ENCODE results near the gene JPH3. TPM values are rescaled to one million over a fixed set of nuclear protein-coding genes. Genes with fewer than 3 reads are reported as not detected.
"Not testable (repeated sequence)": the region's sequence is repeated elsewhere in the genome, so short reads cannot be mapped to it uniquely, and the experiment has no call there.

JPH3 gene
- total RNA-seq, 2 experiments from 2014 or later = 0.07 to 0.14 TPM

DNA sequence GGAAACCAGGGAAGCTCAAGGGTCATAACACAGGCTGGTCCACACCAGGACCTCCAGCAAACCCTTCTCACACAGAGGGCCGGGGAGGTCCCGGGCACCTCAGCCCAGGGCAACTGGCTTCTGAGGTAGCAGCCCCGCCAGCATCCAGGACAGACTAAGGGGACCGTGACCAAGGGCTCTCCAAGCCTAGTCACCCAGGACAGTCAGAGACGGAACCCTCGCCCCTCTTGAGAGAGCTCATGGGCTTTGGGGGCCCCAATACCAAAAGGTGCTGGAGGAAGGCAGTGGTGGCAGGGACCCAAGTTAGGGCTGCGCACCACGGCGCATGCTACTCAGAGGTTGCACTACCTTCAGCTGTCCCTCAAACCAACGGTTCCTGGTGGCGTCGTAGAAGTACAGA lies 108.6 kb downstream of the JPH3 start:
- Mint-ChIP-seq H3K9me3 (no peaks in the 10 kb centered on the region), H3K36me3 (ENCODE audit: low read depth) (peaks cover 32% of the 10 kb centered on the region), H3K27me3 (ENCODE audit: low read depth) (no peaks in the 10 kb centered on the region), H3K27ac (no peak overlapping the region), H3K4me1 (ENCODE audit: low read depth) (peaks cover 30% of the 10 kb centered on the region), H3K4me3 (no peak overlapping the region)
- no peak for DNase-seq
- intact Hi-C loops (cut with micrococcal nuclease) = loop anchor here (5.0 kb wide), 1 partner anchor 56 kb away; the partner anchor contains the start of gene KLHDC4
- CTCF ChIA-PET = no interaction called here

- Mint-ChIP-seq H3K36me3 (ENCODE audit: low read depth) (peaks cover 31% of the 10 kb centered on the region), H3K27ac (no peak overlapping the region), H3K4me3 (no peak overlapping the region), H3K4me1 (ENCODE audit: low read depth) (peaks cover 30% of the 10 kb centered on the region), H3K9me3 (no peaks in the 10 kb centered on the region), H3K27me3 (ENCODE audit: low read depth) (no peaks in the 10 kb centered on the region)
- CTCF ChIA-PET = interaction anchor here (0.6 kb wide), 1 partner anchor 76 kb away, joined by 3 read pairs; no protein-coding TSS in a partner anchor
- DNase-seq = no peak
- intact Hi-C loops (cut with micrococcal nuclease) = loop anchor here (5.0 kb wide), 1 partner anchor 55 kb away; the partner anchor contains the start of gene KLHDC4
Observed at GRCh38 chr16:87712184-87712762, 110.0 kb downstream of the JPH3 start.

DNA sequence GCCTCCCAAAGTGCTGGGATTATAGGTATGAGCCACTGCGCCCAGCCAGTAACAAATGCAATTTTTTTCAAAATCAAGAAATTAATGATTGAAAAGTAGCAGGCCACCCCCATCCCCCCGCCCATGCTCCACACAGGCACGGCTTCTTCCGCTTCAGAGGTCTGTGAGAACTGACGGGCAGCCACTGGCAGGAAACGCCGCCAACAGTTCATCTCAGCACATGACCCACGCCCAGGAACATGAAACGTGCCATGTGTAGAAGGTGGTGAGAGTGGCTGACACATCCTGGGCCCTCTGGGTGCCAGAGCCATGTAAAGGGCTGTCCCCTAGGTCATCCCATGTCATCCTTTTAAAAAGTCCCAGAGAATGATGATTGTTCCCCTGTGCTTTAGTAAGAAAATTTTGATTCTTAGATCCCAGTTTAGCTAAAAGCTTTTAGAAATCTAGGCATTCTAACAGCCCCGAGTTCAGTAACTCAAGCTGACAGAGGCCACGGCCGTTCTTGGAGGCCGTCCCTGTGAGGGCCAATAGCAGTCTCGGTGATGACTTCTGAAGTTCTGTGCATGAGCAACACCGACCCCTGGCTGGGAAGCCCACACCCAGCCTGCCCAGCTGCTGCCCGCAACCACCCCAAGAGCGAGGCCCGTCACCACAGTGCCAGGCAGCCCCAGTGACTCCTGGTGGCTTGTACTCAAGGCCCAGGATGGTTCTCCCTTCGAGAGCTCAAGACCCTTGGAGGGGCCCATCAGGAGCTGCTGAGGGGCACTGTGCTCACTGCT lies 111.3 kb downstream of the JPH3 start:
- Mint-ChIP-seq H3K36me3 (ENCODE audit: low read depth) (peaks cover 30% of the 10 kb centered on the region), H3K9me3 (no peaks in the 10 kb centered on the region), H3K27me3 (ENCODE audit: low read depth) (no peaks in the 10 kb centered on the region), H3K4me3 (no peak overlapping the region), H3K27ac (peak overlapping the region; percentile 83), H3K4me1 (ENCODE audit: low read depth) (peaks cover 30% of the 10 kb centered on the region)
- CTCF ChIA-PET = interaction anchor here (0.6 to 1.1 kb wide), 4 partner anchors 42 to 137 kb away, joined by 4 to 6 read pairs (median 5); no protein-coding TSS in a partner anchor
- DNase-seq = peak; percentile 87
- intact Hi-C loops (cut with micrococcal nuclease) = loop anchor here (5.0 kb wide), 1 partner anchor 54 kb away; the partner anchor contains the start of gene KLHDC4

DNA sequence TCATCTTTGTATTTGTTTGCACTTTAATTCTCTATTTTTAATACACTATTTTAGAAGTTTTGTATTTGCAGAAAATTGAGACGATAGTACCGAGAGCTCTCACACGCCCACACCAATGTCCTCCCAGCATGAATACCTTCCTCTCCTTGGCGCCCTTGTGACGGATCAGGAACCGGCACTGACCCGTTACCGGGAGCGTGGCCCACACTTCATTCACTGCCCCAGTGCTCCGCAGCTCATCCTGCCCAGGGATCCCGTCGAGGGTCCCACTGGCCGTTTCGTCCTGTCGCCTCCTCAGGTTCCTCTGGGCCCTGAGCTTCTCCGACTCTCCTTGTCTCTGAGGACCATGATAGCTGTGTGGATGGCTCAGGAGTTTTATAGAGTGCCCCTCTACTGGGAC lies 112.9 kb downstream of the JPH3 start:
- H3K9me3 Mint-ChIP-seq = no peaks in the 10 kb centered on the region
- intact Hi-C loops (cut with micrococcal nuclease) = no loop called here
- H3K4me1 Mint-ChIP-seq (ENCODE audit: low read depth) = peaks cover 30% of the 10 kb centered on the region
- no peak for DNase-seq
- no peak overlapping the region for H3K4me3 Mint-ChIP-seq
- peak overlapping the region; percentile 64 for H3K27ac Mint-ChIP-seq
- H3K27me3 Mint-ChIP-seq (ENCODE audit: low read depth) = no peaks in the 10 kb centered on the region
- CTCF ChIA-PET = no interaction called here
- peaks cover 41% of the 10 kb centered on the region for H3K36me3 Mint-ChIP-seq (ENCODE audit: low read depth)

DNA sequence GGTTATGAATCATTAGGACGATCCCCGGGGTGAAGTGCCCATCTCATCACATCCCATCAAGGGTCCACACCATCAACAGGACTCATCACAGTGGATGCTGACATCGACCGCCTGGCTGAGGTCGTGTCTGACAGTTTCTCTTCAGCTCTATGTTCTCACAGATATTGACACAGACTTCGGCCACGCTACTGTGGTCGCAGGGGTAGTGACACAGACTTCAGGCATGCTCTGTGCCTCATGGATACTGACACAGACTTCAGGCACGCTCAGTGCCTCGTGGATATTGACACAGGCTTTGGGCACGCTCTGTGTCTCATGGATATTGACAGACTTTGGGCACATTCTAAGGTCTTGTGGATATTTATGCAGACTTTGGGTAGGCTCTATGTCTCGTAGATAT lies 113.3 kb downstream of the JPH3 start:
- Mint-ChIP-seq H3K4me3 (no peak overlapping the region), H3K27ac (peak overlapping the region; percentile 64), H3K27me3 (ENCODE audit: low read depth) (no peaks in the 10 kb centered on the region), H3K36me3 (ENCODE audit: low read depth) (peaks cover 40% of the 10 kb centered on the region), H3K4me1 (ENCODE audit: low read depth) (peaks cover 30% of the 10 kb centered on the region), H3K9me3 (no peaks in the 10 kb centered on the region)
- no peak for DNase-seq
- CTCF ChIA-PET = no interaction called here
- intact Hi-C loops (cut with micrococcal nuclease) = no loop called here

- DNase-seq; H3K9me3 Mint-ChIP-seq; H3K4me3 Mint-ChIP-seq; intact Hi-C loops (cut with micrococcal nuclease); H3K27me3 Mint-ChIP-seq (ENCODE audit: low read depth); H3K27ac Mint-ChIP-seq; CTCF ChIA-PET: not testable (repeated sequence)
- peaks cover 45% of the 10 kb centered on the region for H3K36me3 Mint-ChIP-seq (ENCODE audit: low read depth)
- peaks cover 21% of the 10 kb centered on the region for H3K4me1 Mint-ChIP-seq (ENCODE audit: low read depth)
Observed at GRCh38 chr16:87718831-87719230, 116.5 kb downstream of the JPH3 start.

GRCh38 chr16:87720446-87720845 lies 118.1 kb downstream of the JPH3 start:
- H3K4me3 Mint-ChIP-seq = no peak overlapping the region
- intact Hi-C loops (cut with micrococcal nuclease) = no loop called here
- peaks cover 42% of the 10 kb centered on the region for H3K36me3 Mint-ChIP-seq (ENCODE audit: low read depth)
- CTCF ChIA-PET = no interaction called here
- no peak overlapping the region for H3K27ac Mint-ChIP-seq
- no peaks in the 10 kb centered on the region for H3K9me3 Mint-ChIP-seq
- DNase-seq = no peak
- H3K4me1 Mint-ChIP-seq (ENCODE audit: low read depth) = peaks cover 7% of the 10 kb centered on the region
- H3K27me3 Mint-ChIP-seq (ENCODE audit: low read depth) = no peaks in the 10 kb centered on the region

DNA sequence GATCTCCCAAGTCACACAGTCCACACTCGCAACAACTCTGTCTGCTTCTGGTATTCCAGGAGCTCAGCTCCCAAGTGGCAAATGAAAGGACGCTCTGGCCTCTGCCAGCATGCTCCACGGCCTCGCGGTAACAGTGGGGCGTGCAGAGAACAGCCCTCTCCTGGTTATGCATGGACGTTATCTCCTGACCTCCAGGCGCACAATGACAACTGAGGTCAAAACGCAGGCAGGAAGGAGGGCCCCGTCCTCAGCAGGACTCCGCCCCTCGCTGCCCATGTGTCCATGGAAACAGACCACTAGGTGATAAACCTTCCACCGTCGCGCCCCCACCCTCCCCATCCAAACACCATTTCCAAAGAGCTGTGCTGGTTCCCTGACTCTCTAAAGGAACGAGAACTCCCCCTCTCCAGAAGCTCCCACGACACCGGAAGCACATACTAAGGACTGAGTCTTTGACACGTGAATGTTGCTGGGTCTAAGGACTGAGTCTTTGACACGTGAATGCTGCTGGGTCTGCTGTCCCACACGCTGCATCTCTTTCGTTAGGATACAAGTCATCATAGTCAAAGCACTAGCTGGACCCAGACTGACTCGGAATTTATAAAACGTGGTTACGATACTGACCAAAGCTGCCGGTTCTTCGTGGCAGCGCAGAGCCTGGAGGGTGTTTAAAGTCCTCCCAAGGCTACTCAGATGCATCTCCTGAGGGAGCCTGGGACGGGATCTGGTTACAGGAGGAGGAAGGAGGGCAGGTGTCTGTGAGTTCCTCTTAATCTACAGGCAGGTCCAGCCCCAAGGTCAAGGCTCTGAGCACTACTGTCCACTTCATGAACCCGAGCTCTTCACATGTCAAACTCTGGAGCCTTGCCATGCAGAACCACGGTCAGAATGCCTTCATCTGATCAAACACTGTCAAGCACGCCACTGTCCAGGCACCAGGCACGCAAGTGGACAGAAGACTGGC lies 119.6 kb downstream of the JPH3 start:
- Mint-ChIP-seq H3K4me3 (no peak overlapping the region), H3K9me3 (no peaks in the 10 kb centered on the region), H3K4me1 (ENCODE audit: low read depth) (peaks cover 4% of the 10 kb centered on the region), H3K27me3 (ENCODE audit: low read depth) (no peaks in the 10 kb centered on the region), H3K27ac (no peak overlapping the region), H3K36me3 (ENCODE audit: low read depth) (peaks cover 48% of the 10 kb centered on the region)
- no peak for DNase-seq
- CTCF ChIA-PET = interaction anchor here (1.7 kb wide), 1 partner anchor 19 kb away, joined by 4 read pairs; no protein-coding TSS in a partner anchor
- intact Hi-C loops (cut with micrococcal nuclease) = loop anchor here (2.0 kb wide), 1 partner anchor 39 kb away; no protein-coding TSS in a partner anchor

GRCh38 chr16:87722590-87723225 lies 120.4 kb downstream of the JPH3 start:
- CTCF ChIA-PET = interaction anchor here (0.6 to 1.7 kb wide), 2 partner anchors 20 to 54 kb away, joined by 3 to 4 read pairs; no protein-coding TSS in a partner anchor
- intact Hi-C loops (cut with micrococcal nuclease) = loop anchor here (2.0 kb wide), 1 partner anchor 40 kb away; no protein-coding TSS in a partner anchor
- DNase-seq = no peak
- peaks cover 51% of the 10 kb centered on the region for H3K36me3 Mint-ChIP-seq (ENCODE audit: low read depth)
- H3K4me3 Mint-ChIP-seq = no peak overlapping the region
- H3K9me3 Mint-ChIP-seq = no peaks in the 10 kb centered on the region
- peaks cover 4% of the 10 kb centered on the region for H3K4me1 Mint-ChIP-seq (ENCODE audit: low read depth)
- no peak overlapping the region for H3K27ac Mint-ChIP-seq
- no peaks in the 10 kb centered on the region for H3K27me3 Mint-ChIP-seq (ENCODE audit: low read depth)

DNA sequence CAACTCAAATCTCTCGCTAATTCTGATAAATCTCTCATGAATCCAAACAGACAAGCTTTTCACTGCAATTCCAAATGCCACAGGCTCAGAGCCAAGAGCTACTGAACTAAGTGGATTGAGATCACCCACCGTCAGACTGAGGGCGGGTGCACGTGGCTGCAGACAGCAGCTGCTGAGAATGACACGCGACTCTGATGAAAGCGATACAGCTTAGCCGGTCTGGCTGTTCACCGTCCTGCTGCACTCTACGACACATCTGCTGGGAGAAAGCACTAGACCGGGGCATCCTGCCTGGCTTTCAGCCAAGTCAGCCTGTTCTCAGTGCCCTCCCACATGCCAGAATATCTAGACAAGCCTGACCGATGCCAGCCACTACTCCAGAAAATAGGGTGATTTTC lies 120.9 kb downstream of the JPH3 start:
- intact Hi-C loops (cut with micrococcal nuclease) = loop anchor here (2.0 kb wide), 1 partner anchor 40 kb away; no protein-coding TSS in a partner anchor
- CTCF ChIA-PET = interaction anchor here (1.7 kb wide), 1 partner anchor 21 kb away, joined by 4 read pairs; no protein-coding TSS in a partner anchor
- Mint-ChIP-seq H3K27me3 (ENCODE audit: low read depth) (no peaks in the 10 kb centered on the region), H3K9me3 (no peaks in the 10 kb centered on the region), H3K4me3 (no peak overlapping the region), H3K36me3 (ENCODE audit: low read depth) (peaks cover 51% of the 10 kb centered on the region), H3K27ac (no peak overlapping the region), H3K4me1 (ENCODE audit: low read depth) (peaks cover 4% of the 10 kb centered on the region)
- no peak for DNase-seq

- Mint-ChIP-seq H3K27me3 (ENCODE audit: low read depth) (no peaks in the 10 kb centered on the region), H3K36me3 (ENCODE audit: low read depth) (peaks cover 49% of the 10 kb centered on the region), H3K4me1 (ENCODE audit: low read depth) (peaks cover 4% of the 10 kb centered on the region), H3K27ac (no peak overlapping the region), H3K9me3 (no peaks in the 10 kb centered on the region), H3K4me3 (no peak overlapping the region)
- CTCF ChIA-PET = no interaction called here
- intact Hi-C loops (cut with micrococcal nuclease) = no loop called here
- no peak for DNase-seq
Observed at GRCh38 chr16:87724490-87725291, 122.4 kb downstream of the JPH3 start.
